HG03045 (cell line): Measurements from ENCODE around the gene LPIN3.

Experiments
- ATAC-seq: cut with Tn5 transposase; IDR thresholded peaks from one replicate; pipeline ENCODE4 v1.9.1; 2021; ENCODE audit warnings: mild to moderate bottlenecking, moderate library complexity; ENCODE audit not compliant: unreplicated experiment

Gene LPIN3

DNA sequence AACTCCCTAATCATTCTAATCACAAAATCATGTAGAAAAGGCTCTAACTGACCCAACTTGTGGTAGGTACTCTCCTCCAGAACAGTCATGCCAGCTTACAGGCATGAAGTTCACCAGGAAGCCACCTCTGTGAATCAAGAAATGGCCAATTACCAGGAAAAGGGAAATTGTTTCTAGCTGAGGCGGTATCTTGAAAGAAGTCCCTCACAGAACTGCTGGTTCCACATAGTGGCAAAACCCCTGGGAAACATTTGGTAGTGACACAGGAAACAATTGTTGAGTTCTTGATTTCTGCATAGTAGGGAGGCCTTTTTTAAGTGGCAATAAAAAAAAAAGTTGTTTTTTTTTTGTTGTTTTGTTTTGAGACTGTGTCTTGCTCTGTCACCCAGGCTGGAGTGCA is 19.6 kb upstream of the LPIN3 start:
- ATAC-seq: no peak

DNA sequence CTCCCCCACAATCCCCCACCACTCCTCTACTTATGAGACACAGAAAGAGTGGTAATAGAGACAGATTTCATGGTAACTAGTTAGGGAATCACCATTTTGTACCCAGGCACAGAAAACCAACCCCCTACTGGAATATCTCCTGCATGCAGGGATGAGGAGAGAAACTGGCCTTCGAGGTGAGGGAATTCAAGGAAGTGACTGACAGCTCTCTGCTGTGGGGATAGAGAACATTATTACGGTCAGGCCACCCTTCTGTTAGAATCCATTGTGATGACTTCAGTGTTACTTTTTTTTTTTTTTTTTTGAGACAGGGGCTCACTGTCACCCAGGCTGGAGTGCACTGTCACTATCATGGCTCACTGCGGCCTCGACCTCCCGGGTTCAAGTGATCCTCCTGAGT is 13.4 kb upstream of the LPIN3 start:
- no peak for ATAC-seq

- ATAC-seq: no peak
These were observed 10.9 kb upstream of the LPIN3 start for GRCh38 chr20:41329435-41330342.

DNA sequence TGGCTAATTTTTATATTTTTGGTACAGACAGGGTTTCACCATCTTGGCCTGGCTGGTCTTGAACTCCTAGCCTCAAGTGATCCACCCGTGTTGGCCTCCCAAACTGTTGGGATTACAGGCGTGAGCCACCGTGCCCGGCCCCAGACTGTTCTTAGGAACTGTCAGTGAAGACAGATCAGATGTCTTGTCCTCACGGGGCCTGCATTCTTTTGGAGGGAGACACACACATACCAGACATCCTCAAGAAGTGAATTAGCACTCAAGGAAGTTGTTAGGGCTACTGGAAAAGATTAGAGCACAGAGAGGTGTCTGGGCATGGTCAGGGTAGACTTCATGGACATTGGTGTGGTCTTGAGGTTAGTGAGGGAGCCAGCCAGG is 10.3 kb upstream of the LPIN3 start:
- ATAC-seq: no peak

- no peak for ATAC-seq
These were observed 9.7 kb upstream of the LPIN3 start for GRCh38 chr20:41330941-41331340.

DNA sequence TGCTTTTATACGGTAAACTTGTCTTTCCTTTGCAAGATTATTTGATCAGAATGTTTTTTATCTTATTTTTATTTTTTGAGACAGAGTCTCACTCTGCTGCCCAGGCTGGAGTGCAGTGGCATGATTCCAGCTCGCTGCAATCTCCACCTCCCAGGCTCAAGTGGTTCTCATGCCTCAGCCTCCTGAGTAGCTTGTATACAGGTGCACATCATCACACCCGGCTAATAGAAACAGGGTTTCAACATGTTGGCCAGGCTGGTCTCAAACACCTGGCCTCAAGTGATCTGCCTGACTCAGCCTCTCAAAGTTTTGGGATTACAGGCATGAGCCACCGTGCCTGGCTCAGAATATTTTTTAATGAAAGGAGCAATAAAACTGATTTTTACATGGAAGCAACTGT is 8.9 kb upstream of the LPIN3 start:
- ATAC-seq: no peak

GRCh38 chr20:41334036-41334435 is 6.6 kb upstream of the LPIN3 start:
- no peak for ATAC-seq

DNA sequence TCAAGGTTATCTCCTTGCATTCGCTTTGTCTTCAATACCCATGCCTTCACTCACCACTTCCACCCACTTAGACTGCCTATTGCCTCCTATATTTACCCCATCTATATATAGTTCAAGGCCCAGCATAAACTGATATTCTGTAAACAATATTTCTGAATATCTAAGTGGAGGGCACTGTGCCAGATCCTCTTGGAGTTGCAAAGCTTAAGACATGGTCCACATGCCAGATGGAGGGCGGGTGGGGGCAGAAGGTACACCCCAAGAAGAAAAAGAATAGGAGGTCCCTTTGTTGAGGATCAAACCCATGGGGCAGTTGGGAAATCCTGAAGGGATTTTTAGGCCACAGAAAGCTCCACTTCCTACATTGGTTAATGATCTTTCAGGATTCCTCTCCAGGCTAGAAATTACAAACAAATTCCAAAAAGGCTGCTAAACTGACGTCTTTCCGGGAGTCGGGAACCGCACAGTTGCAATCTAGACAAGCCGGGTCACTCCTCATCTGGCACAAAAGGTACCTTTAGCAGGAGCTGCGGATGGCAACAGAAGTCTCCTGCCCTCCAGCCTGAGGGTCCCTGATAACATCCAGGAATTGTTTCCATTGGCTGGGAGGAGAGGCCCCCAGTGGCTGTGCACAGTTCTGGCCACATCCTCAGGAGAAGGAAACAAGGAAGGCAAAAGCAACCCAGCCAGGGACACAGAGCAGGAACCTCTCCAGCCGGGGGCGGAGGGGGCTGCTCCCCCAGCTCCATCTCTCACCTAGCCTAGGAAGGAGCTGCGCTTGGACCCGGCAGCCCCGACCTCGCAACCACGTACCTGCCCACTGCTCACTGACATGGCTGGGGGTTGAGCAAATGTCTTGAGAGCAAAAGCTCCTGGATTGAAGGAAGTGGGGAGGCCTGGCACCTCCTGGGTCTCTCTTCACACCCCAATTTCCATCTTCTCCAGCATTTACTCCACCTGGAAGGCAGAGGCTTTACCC is 5.9 kb upstream of the LPIN3 start:
- ATAC-seq: no peak

DNA sequence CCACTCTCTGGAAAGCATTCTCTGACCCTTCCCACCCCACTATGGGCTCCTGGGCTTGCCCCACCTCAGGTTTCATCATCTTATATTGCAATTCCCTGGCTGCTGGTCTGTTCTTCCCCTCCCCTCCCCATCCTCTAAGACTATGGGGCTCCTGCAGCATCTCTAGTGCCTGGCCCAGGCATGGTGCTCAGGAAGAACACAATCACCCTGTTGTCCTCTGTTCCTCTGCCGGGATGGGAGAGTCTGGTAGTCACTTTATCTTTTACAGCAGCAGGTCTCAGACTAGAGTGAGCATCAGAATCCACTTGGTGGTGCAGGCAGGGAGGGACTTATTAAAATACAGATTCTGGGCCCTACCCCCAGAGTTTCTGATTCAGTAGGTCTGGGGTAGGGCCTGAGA is 5.0 kb upstream of the LPIN3 start:
- no peak for ATAC-seq

GRCh38 chr20:41336711-41337492 is 3.7 kb upstream of the LPIN3 start:
- ATAC-seq: no peak

DNA sequence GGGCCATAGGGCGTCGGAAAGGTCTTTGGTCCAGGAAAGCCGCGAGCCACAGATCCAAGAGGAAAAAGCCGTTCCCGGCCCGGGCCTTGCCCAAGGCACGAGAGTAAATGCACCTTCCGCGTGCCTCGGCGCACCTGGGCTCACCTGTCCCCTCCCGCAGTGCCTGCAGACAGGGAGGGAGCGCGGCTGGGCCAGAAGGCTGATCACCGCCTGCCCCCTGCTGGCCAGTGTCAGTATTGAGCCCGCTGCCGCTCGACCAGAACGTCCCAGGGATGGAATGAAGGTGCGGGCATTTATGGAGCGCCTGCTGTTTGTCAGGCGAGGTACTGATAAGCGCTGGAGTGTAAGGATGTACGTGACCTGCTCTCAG is 679 bp upstream of the LPIN3 start:
- ATAC-seq: peak; percentile 69

DNA sequence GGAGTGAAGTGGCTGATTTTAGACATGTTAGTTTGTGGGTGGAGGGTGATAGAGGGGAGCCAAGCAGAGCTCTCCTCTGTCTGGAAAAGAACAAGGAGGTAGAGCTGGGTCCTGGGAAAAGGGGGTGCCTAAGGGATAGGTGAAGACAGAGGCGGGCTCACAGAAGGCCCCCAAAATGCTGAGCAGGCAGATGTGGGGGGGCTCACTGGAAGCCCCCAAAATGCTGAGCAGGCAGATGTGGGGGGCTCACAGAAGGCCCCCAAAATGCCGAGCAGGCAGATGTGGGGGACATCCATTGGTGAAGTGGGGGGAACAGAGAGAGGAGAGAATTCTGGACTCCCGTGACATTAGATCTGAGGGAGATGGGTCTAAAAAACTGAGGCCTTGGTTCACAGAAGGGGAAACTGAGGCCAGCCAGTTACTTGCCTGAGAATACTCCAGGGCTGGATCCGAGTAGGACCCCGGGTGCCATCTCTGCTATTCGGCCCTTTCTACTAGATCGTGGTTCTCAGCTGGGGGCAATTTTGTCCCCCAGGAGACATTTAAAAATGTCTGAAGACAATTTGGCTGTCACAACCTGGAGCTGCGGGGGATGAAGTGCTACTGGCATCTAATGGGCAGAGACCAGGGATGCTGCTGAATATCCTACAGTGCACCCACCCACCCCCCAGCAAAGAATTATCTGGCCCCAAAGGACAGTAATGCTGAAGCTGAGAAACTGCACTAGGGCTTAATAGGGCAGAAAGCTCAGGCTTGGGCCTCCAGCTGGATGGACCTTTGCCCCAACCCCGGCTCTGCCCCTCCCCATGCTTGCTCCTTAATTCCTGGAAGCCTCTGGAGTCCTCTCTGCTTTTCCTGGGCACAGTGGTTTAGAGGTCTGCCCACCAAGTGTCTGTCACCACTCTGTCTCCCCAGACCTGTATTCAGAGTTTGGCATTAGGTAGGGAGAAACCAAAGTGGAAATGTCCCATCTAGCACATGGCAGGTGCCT is 2.1 kb downstream of the LPIN3 start:
- ATAC-seq: no peak

DNA sequence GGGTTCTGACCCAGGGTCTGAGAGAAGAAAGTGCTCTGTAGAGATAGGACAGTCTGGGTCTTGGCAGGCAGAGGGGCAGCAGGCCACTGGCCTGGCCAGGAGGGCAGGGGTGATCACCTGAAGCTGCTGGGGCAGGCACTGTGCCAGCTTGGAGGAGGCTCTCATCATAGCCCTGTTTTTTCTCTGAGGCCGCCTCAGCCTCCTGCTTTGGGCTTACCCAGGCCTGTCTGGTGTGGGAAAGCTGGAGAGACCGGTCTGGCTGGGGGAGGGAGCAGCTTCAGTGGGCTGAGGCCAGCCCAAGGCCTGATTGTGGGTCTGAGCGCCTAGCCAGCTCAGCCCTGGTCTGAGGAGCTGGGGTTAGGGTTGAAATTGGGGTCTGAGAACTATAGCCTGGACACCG is 3.9 kb downstream of the LPIN3 start:
- no peak for ATAC-seq

DNA sequence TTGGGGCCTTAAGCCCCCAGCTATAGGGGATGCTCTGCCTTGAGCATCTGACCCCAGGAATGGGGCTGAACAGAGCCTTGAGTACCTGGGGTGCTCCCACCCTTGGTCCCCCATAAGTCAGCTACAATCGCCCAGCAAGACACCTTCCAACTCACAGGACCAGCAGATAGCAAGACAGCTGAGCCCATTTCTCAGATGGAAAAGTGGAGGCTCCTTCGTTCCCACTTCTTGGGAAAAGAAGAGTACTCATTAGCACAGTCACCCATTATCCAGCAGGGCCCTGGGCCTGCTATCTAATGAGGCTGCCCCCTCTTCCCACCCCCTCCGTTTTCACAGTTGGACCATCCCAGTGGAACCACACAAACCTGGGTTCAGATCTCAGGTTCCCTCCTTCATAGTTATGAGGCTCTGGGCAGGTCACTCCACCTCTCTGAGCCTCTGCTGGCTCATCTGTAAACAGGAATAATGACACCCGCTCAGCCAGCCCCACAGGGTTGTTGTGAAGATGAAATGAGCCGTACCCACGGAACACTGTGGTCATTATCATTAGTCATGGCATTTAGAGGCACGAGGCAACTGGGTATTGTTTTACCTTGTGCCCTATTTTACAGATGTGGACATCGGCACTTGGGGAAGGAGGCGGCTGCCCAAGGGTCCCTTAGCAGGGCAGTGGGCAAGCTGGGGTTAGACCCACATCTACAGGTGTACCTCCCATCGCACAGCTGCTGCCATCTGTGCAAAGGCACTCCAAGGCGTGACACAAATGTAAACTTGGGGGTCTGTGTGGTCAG is 4.5 kb downstream of the LPIN3 start:
- no peak for ATAC-seq

- ATAC-seq: no peak
These were observed 5.1 kb downstream of the LPIN3 start for GRCh38 chr20:41345729-41346067.

- no peak for ATAC-seq
These were observed 7.2 kb downstream of the LPIN3 start for GRCh38 chr20:41347523-41348429.

- ATAC-seq: no peak
These were observed 8.0 kb downstream of the LPIN3 start for GRCh38 chr20:41348430-41349172.
